ENCODE measurements around the gene CAMKK2. TPM values are rescaled to one million over a fixed set of nuclear protein-coding genes. Genes with fewer than 3 reads are reported as not detected.

CAMKK2 gene
- total RNA-seq, 2 donors from 2014 or later = 14.4 to 16.9 TPM

- H3K27ac ChIP-seq = peak overlapping the region; percentile 44 to 63
- no peak overlapping the region for H3K4me3 ChIP-seq
- no peak for DNase-seq (ENCODE audit: low spot score)
- H3K27me3 ChIP-seq = no peaks in the 10 kb centered on the region
- peaks cover 0 to 26% of the 10 kb centered on the region in 2 donors for H3K4me1 ChIP-seq
- peaks cover 5% of the 10 kb centered on the region for H3K36me3 ChIP-seq
- TF ChIP-seq CTCF (IDR thresholded peaks at IDR 0.05) = no peak
- no peaks in the 10 kb centered on the region for H3K9me3 ChIP-seq
Measured at GRCh38 chr12:121279071-121279375, 17.5 kb downstream of the CAMKK2 start.

GRCh38 chr12:121278169-121279070 lies 18.1 kb downstream of the CAMKK2 start:
- peaks cover 0 to 26% of the 10 kb centered on the region in 2 donors for H3K4me1 ChIP-seq
- no peaks in the 10 kb centered on the region for H3K27me3 ChIP-seq
- peaks cover 11% of the 10 kb centered on the region for H3K36me3 ChIP-seq
- peak overlapping the region; percentile 44 to 63 for H3K27ac ChIP-seq
- no peaks in the 10 kb centered on the region for H3K9me3 ChIP-seq
- no peak overlapping the region for H3K4me3 ChIP-seq
- no peak for TF ChIP-seq CTCF (IDR thresholded peaks at IDR 0.05)
- no peak for DNase-seq (ENCODE audit: low spot score)

- Histone ChIP-seq H3K27me3 (no peaks in the 10 kb centered on the region), H3K4me3 (no peak overlapping the region), H3K27ac (no peak overlapping the region), H3K4me1 (peaks cover 0 to 26% of the 10 kb centered on the region in 2 donors), H3K36me3 (peaks cover 12% of the 10 kb centered on the region), H3K9me3 (no peaks in the 10 kb centered on the region)
- DNase-seq (ENCODE audit: low spot score) = no peak
- TF ChIP-seq CTCF (IDR thresholded peaks at IDR 0.05) = no peak
Measured at GRCh38 chr12:121277374-121277759, 19.1 kb downstream of the CAMKK2 start.

- peaks cover 27% of the 10 kb centered on the region for H3K36me3 ChIP-seq
- no peaks in the 10 kb centered on the region for H3K9me3 ChIP-seq
- H3K27me3 ChIP-seq = no peaks in the 10 kb centered on the region
- no peak overlapping the region for H3K27ac ChIP-seq
- no peak for DNase-seq (ENCODE audit: low spot score)
- H3K4me3 ChIP-seq = no peak overlapping the region
- TF ChIP-seq CTCF (IDR thresholded peaks at IDR 0.05) = no peak
- H3K4me1 ChIP-seq = peaks cover 0 to 13% of the 10 kb centered on the region in 2 donors
Measured at GRCh38 chr12:121274036-121274763, 22.3 kb downstream of the CAMKK2 start.

- no peaks in the 10 kb centered on the region for H3K9me3 ChIP-seq
- no peak overlapping the region for H3K4me3 ChIP-seq
- H3K27ac ChIP-seq = no peak overlapping the region
- H3K4me1 ChIP-seq = peaks cover 0 to 5% of the 10 kb centered on the region in 2 donors
- no peak for DNase-seq (ENCODE audit: low spot score)
- H3K27me3 ChIP-seq = no peaks in the 10 kb centered on the region
- TF ChIP-seq CTCF (IDR thresholded peaks at IDR 0.05) = no peak
- peaks cover 35% of the 10 kb centered on the region for H3K36me3 ChIP-seq
Measured at GRCh38 chr12:121273364-121273896, 23.1 kb downstream of the CAMKK2 start.
